ENCODE results near the gene IQSEC1.

DNA sequence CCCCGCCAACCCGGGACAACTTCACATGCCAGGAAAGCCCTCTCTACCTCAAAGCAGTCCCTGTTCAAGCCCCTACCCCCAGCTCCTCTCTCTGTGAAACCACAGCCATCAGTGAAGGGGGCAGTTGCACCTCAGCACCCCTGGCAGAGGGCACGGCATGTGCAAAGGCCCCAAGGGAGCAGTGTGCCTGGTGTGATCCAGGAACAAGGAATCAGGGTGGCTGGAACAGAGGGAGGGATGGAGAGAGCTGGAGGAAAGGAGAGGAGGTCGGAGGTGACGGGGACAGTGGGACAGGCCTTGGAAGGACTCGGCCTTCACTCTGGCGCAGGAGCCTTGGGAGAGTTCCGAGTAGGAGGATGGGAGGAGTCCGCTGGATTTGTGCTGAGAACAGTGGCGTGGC lies 26.5 kb upstream of the IQSEC1 start:
- TF ChIP-seq CTCF (conservative IDR thresholded peaks at IDR 0.05 in 1 of 2, IDR thresholded peaks at IDR 0.05 in 1 of 2; ENCODE audit: low read depth in 1 of 2, low read length in 2 of 2) (no peak), EZH2 (IDR thresholded peaks at IDR 0.05; ENCODE audit: low read length, missing control alignments) (no peak)
